ENCODE measurements around the gene FARP1.

FARP1 gene

GRCh38 chr13:98346904-98347636 lies 204.2 kb downstream of the FARP1 start:
- ChIA-PET POLR2A (no interaction called here), CTCF (no interaction called here)
- Histone ChIP-seq H3K4me1 (ENCODE audit: control insufficient read depth, insufficient read depth, low read length) (no peaks in the 10 kb centered on the region), H3K36me3 (ENCODE audit: control insufficient read depth in 2 of 2, insufficient read depth in 1 of 2, low read length in 2 of 2) (no peaks in the 10 kb centered on the region), H3K9me3 (ENCODE audit: control insufficient read depth, insufficient read depth, low read depth, low read length) (no peaks in the 10 kb centered on the region), H3K4me3 (ENCODE audit: low read depth, low read length) (no peak overlapping the region), H3K27ac (ENCODE audit: extremely low read depth, low read depth, low read length) (no peak overlapping the region)
- TF ChIP-seq ZNF548 (tag by site-specific recombination; IDR thresholded peaks at IDR 0.05) = no peak

GRCh38 chr13:98347756-98348155 lies 204.9 kb downstream of the FARP1 start:
- CTCF ChIA-PET = interaction anchor here (1.0 kb wide), 1 partner anchor 326 kb away, joined by 3 read pairs; no protein-coding TSS in a partner anchor
- Histone ChIP-seq H3K27ac (ENCODE audit: extremely low read depth, low read depth, low read length) (no peak overlapping the region), H3K36me3 (ENCODE audit: control insufficient read depth in 2 of 2, insufficient read depth in 1 of 2, low read length in 2 of 2) (no peaks in the 10 kb centered on the region), H3K9me3 (ENCODE audit: control insufficient read depth, insufficient read depth, low read depth, low read length) (no peaks in the 10 kb centered on the region), H3K4me3 (ENCODE audit: low read depth, low read length) (no peak overlapping the region), H3K4me1 (ENCODE audit: control insufficient read depth, insufficient read depth, low read length) (no peaks in the 10 kb centered on the region)
- POLR2A ChIA-PET = no interaction called here
- TF ChIP-seq ZNF529 (tag by site-specific recombination; IDR thresholded peaks at IDR 0.05; ENCODE audit: insufficient replicate concordance) (no peak), FEZF1 (tag by site-specific recombination; IDR thresholded peaks at IDR 0.05) (no peak), ZNF530 (tag by site-specific recombination; IDR thresholded peaks at IDR 0.05; ENCODE audit: low read depth) (no peak), ZNF600 (tag by site-specific recombination; IDR thresholded peaks at IDR 0.05) (no peak), ZBTB49 (tag by site-specific recombination; IDR thresholded peaks at IDR 0.05; ENCODE audit: low read depth) (no peak), ZNF146 (tag by site-specific recombination; IDR thresholded peaks at IDR 0.05) (no peak), HIC1 (tag by site-specific recombination; IDR thresholded peaks at IDR 0.05) (no peak), TCF7L2 (IDR thresholded peaks at IDR 0.05; ENCODE audit: borderline replicate concordance, low read depth, low read length) (no peak), SETDB1 (IDR thresholded peaks at IDR 0.05; ENCODE audit: insufficient read length, low read length) (no peak), ZNF561 (tag by site-specific recombination; IDR thresholded peaks at IDR 0.05; ENCODE audit: borderline replicate concordance) (no peak), HOXA7 (CRISPR knock-in tag; IDR thresholded peaks at IDR 0.05; ENCODE audit: borderline replicate concordance) (no peak), GFI1B (tag by site-specific recombination; IDR thresholded peaks at IDR 0.05) (no peak), ZNF311 (tag by site-specific recombination; IDR thresholded peaks at IDR 0.05; ENCODE audit: borderline replicate concordance) (no peak), ZNF626 (tag by site-specific recombination; IDR thresholded peaks at IDR 0.05) (no peak), ZNF248 (tag by site-specific recombination; IDR thresholded peaks at IDR 0.05) (no peak), ZNF423 (tag by site-specific recombination; IDR thresholded peaks at IDR 0.05) (no peak), GLI2 (tag by site-specific recombination; IDR thresholded peaks at IDR 0.05; ENCODE audit: borderline replicate concordance, low read depth) (no peak), ZFHX2 (tag by site-specific recombination; conservative IDR thresholded peaks at IDR 0.05) (no peak), KLF9 (tag by site-specific recombination; IDR thresholded peaks at IDR 0.05; ENCODE audit: low read depth) (no peak)
- TF ChIP-seq, protein P1, sequence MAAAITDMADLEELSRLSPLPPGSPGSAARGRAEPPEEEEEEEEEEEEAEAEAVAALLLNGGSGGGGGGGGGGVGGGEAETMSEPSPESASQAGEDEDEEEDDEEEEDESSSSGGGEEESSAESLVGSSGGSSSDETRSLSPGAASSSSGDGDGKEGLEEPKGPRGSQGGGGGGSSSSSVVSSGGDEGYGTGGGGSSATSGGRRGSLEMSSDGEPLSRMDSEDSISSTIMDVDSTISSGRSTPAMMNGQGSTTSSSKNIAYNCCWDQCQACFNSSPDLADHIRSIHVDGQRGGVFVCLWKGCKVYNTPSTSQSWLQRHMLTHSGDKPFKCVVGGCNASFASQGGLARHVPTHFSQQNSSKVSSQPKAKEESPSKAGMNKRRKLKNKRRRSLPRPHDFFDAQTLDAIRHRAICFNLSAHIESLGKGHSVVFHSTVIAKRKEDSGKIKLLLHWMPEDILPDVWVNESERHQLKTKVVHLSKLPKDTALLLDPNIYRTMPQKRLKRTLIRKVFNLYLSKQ (tag by site-specific recombination; IDR thresholded peaks at IDR 0.05; ENCODE audit: borderline replicate concordance) = no peak
